NK-92 (cell line): ENCODE measurements around the gene RCN1.
"Not testable (repeated sequence)": the region's sequence is repeated elsewhere in the genome, so short reads cannot be mapped to it uniquely, and the experiment has no call there.

Source experiments
- DNase-seq: peaks from one replicate; lab custom pipeline; 2025; ENCODE audit not compliant: unreplicated experiment; lab: John Stamatoyannopoulos, UW

RCN1 gene

GRCh38 chr11:32090545-32091370, at the start of gene RCN1:
Gene RCN1 (plus strand): TSS chr11:32091074. CDS start chr11:32091197, 123 bp downstream.
- no peak for DNase-seq

- DNase-seq = no peak
Measured at GRCh38 chr11:32043737-32044136, 47.1 kb upstream of the RCN1 start.

- no peak for DNase-seq
Measured at GRCh38 chr11:32044158-32044863, 46.6 kb upstream of the RCN1 start.

- no peak for DNase-seq
Measured at GRCh38 chr11:32045456-32045855, 45.4 kb upstream of the RCN1 start.

GRCh38 chr11:32050264-32050663, 40.6 kb upstream of the RCN1 start:
- no peak for DNase-seq

- no peak for DNase-seq
Measured at GRCh38 chr11:32052215-32052614, 38.7 kb upstream of the RCN1 start.

- DNase-seq = no peak
Measured at GRCh38 chr11:32053151-32053888, 37.6 kb upstream of the RCN1 start.

- DNase-seq = no peak
Measured at GRCh38 chr11:32055861-32056260, 35.0 kb upstream of the RCN1 start.

GRCh38 chr11:32056438-32056837, 34.4 kb upstream of the RCN1 start:
- DNase-seq = no peak

GRCh38 chr11:32059686-32060462, 31.0 kb upstream of the RCN1 start:
- no peak for DNase-seq

- no peak for DNase-seq
Measured at GRCh38 chr11:32062540-32062939, 28.3 kb upstream of the RCN1 start.

- not testable (repeated sequence) for DNase-seq
Measured at GRCh38 chr11:32063031-32063430, 27.8 kb upstream of the RCN1 start.

GRCh38 chr11:32065865-32066629, 24.8 kb upstream of the RCN1 start:
- DNase-seq = no peak

GRCh38 chr11:32068134-32068870, 22.6 kb upstream of the RCN1 start:
- DNase-seq = no peak

- no peak for DNase-seq
Measured at GRCh38 chr11:32069361-32070058, 21.4 kb upstream of the RCN1 start.

- no peak for DNase-seq
Measured at GRCh38 chr11:32070692-32071091, 20.2 kb upstream of the RCN1 start.

GRCh38 chr11:32071811-32072210, 19.1 kb upstream of the RCN1 start:
- no peak for DNase-seq

GRCh38 chr11:32072872-32073643, 17.8 kb upstream of the RCN1 start:
- no peak for DNase-seq
